Loucy (cell line): ENCODE measurements around the gene ZNF398.

Experiments used
- CTCF ChIP-seq: fragments of 200-600 bp; sonication (generic); conservative IDR thresholded peaks from 2 replicates; pipeline ENCODE4 v1.5.1; 2014; ENCODE audit warnings: mild to moderate bottlenecking, antibody characterized with exemption, low read length
- EZH2phosphoT487 ChIP-seq: fragments of 200-600 bp; IDR thresholded peaks from 2 replicates; pipeline ENCODE4 v1.6.1; 2018; ENCODE audit warnings: antibody characterized with exemption, mild to moderate bottlenecking, moderate library complexity, borderline replicate concordance

GRCh38 chr7:149179241-149179640, 32.0 kb downstream of the ZNF398 start:
- TF ChIP-seq CTCF: no peak
- no peak for TF ChIP-seq EZH2phosphoT487
